HFFc6 (cell line): Measurements from ENCODE around the gene SERP2. TPM values are rescaled to one million over a fixed set of nuclear protein-coding genes. Genes with fewer than 3 reads are reported as not detected.

Source experiments
- DNase-seq: peaks from one replicate; pipeline ENCODE4 v3.0.0-alpha.2; 2018
- H3K27ac Mint-ChIP-seq: 2 replicates; pipeline ENCODE4 v1.8.0; 2020; ENCODE audit warnings: mild to moderate bottlenecking, mixed read lengths
- H3K27me3 Mint-ChIP-seq: 2 replicates; pipeline ENCODE4 v1.8.0; 2021; ENCODE audit warnings: mild to moderate bottlenecking, moderate library complexity, mixed read lengths; ENCODE audit not compliant: insufficient read depth
- H3K36me3 Mint-ChIP-seq: 2 replicates; pipeline ENCODE4 v1.8.0; 2021; ENCODE audit warnings: low read depth, mixed read lengths
- H3K4me1 Mint-ChIP-seq: 2 replicates; pipeline ENCODE4 v1.8.0; 2020; ENCODE audit warnings: low read depth, mixed read lengths
- H3K4me3 Mint-ChIP-seq: 2 replicates; pipeline ENCODE4 v1.8.0; 2020; ENCODE audit warnings: mild to moderate bottlenecking, moderate library complexity, mixed read lengths
- H3K9me3 Mint-ChIP-seq: 2 replicates; pipeline ENCODE4 v1.8.0; 2020; ENCODE audit warnings: mild to moderate bottlenecking, mixed read lengths
- CTCF ChIP-seq: fragments of 200-600 bp; sonication (generic); IDR thresholded peaks from 2 replicates; pipeline ENCODE4 v1.5.0; 2021; ENCODE audit warnings: antibody characterized with exemption, mild to moderate bottlenecking
- total RNA-seq, 6 experiments: library from RNA; stranded (reverse); fragmentation: NEBNext Ultra II Directional; extraction: Animal tissue kit (Norgen Biotek cat#: 25700); gene quantifications; 2 replicates in 1 of 6; 3 replicates in 5 of 6; pipeline ENCODE4 v1.2.3, GENCODE V29; 2021

SERP2 gene
- total RNA-seq, 6 experiments from 2014 or later: 1.4 to 2.5 (median 2.1) TPM

GRCh38 chr13:44350775-44351504 is 22.7 kb upstream of the SERP2 start:
- no peak overlapping the region for H3K27ac Mint-ChIP-seq
- TF ChIP-seq CTCF: no peak
- no peak overlapping the region for H3K4me3 Mint-ChIP-seq
- H3K4me1 Mint-ChIP-seq: peaks cover 11% of the 10 kb centered on the region
- H3K27me3 Mint-ChIP-seq: peaks cover 16% of the 10 kb centered on the region
- H3K36me3 Mint-ChIP-seq: no peaks in the 10 kb centered on the region
- no peak for DNase-seq
- H3K9me3 Mint-ChIP-seq: no peaks in the 10 kb centered on the region

- peaks cover 11% of the 10 kb centered on the region for H3K4me1 Mint-ChIP-seq
- no peak for TF ChIP-seq CTCF
- no peak for DNase-seq
- H3K27ac Mint-ChIP-seq: no peak overlapping the region
- no peaks in the 10 kb centered on the region for H3K9me3 Mint-ChIP-seq
- H3K4me3 Mint-ChIP-seq: no peak overlapping the region
- H3K36me3 Mint-ChIP-seq: no peaks in the 10 kb centered on the region
- H3K27me3 Mint-ChIP-seq: peaks cover 15% of the 10 kb centered on the region
Observed at GRCh38 chr13:44351505-44351854, 22.1 kb upstream of the SERP2 start.

- TF ChIP-seq CTCF: no peak
- peaks cover 10% of the 10 kb centered on the region for H3K27me3 Mint-ChIP-seq
- H3K9me3 Mint-ChIP-seq: no peaks in the 10 kb centered on the region
- no peak overlapping the region for H3K4me3 Mint-ChIP-seq
- no peak overlapping the region for H3K27ac Mint-ChIP-seq
- peaks cover 10% of the 10 kb centered on the region for H3K4me1 Mint-ChIP-seq
- H3K36me3 Mint-ChIP-seq: no peaks in the 10 kb centered on the region
- no peak for DNase-seq
Observed at GRCh38 chr13:44352202-44352601, 21.4 kb upstream of the SERP2 start.

- TF ChIP-seq CTCF: no peak
Observed at GRCh38 chr13:44352671-44353070, 21.0 kb upstream of the SERP2 start.

GRCh38 chr13:44354331-44354730 is 19.3 kb upstream of the SERP2 start:
- DNase-seq: no peak
- H3K4me1 Mint-ChIP-seq: no peaks in the 10 kb centered on the region
- H3K4me3 Mint-ChIP-seq: no peak overlapping the region
- peaks cover 12% of the 10 kb centered on the region for H3K27me3 Mint-ChIP-seq
- no peak for TF ChIP-seq CTCF
- H3K36me3 Mint-ChIP-seq: no peaks in the 10 kb centered on the region
- H3K27ac Mint-ChIP-seq: no peak overlapping the region
- H3K9me3 Mint-ChIP-seq: no peaks in the 10 kb centered on the region

More at GRCh38 chr13:44352671-44353070, 21.0 kb upstream of the SERP2 start:
- Mint-ChIP-seq H3K9me3 (no peaks in the 10 kb centered on the region), H3K4me1 (peaks cover 6% of the 10 kb centered on the region; the same call in 1 of the 2 replicates), H3K4me3 (no peak overlapping the region), H3K36me3 (no peaks in the 10 kb centered on the region), H3K27me3 (peaks cover 9% of the 10 kb centered on the region), H3K27ac (no peak overlapping the region)
- DNase-seq: no peak
